ENCODE results near the gene ARFGAP3. TPM values are rescaled to one million over a fixed set of nuclear protein-coding genes. Genes with fewer than 3 reads are reported as not detected.

Gene ARFGAP3
- total RNA-seq, 1 experiment from 2014 or later, result 19.7 TPM

DNA sequence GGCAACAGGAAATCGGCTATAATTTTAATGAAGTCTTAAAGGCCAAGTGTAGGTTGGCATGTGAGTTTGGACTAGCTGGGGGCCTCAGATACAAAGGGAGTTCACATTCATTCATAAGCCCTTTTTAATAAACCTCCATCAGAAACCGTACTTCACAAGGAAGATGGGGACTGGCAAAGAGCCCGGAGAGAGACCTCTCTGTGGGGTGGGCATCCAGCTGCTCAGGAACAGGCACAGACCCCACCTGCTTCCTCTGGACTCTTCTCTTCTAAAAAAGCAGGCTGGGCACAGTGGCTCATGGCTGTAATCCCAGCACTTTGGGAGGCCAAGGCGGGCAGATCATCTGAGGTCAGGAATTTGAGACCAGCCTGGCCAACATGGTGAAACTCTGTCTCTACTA, 3.9 kb upstream of the ARFGAP3 start:
- no peak for DNase-seq
- Histone ChIP-seq H3K4me3 (ENCODE audit: insufficient read depth, low read depth, low read length) (no peak overlapping the region), H3K27me3 (ENCODE audit: control insufficient read depth, insufficient read depth, low read length) (peaks cover 7% of the 10 kb centered on the region), H3K36me3 (replicated peaks; ENCODE audit: control insufficient read depth, insufficient read depth, low read length) (no peaks in the 10 kb centered on the region)

DNA sequence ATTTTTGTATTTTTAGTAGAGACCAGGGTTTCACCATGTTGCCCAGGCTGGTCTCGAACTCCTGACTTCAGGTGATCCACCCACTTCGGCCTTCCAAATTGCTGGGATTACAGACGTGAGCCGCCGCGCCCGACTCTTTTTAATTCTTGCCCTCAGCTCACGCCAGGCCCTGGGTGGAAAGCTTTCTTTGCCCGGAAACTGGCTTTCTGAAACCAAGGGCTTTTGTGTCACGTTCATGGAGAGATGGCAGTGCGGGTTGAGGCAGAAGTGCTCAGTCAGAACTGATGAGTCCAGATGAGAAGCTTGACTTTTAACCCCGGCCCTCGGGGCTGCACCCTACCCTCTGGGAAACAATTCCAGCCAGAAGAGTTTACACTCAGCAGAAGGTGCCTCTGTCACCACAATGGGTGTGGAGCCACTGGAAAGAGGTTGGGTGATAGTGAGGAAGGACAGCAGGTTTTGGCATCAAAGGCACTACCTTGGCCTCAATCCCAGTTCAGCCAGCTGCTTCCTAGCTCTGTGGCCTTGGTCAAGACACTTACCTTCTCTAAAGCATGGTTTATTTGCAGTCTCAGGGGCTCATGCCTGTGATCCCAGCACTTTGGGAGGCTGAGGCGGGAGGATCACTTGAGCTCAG, 890 bp upstream of the ARFGAP3 start:
- Histone ChIP-seq H3K36me3 (replicated peaks; ENCODE audit: control insufficient read depth, insufficient read depth, low read length) (no peaks in the 10 kb centered on the region), H3K27me3 (ENCODE audit: control insufficient read depth, insufficient read depth, low read length) (peaks cover 7% of the 10 kb centered on the region), H3K4me3 (ENCODE audit: insufficient read depth, low read depth, low read length) (no peak overlapping the region; the same call in 1 of the 2 replicates)
- no peak for DNase-seq

DNA sequence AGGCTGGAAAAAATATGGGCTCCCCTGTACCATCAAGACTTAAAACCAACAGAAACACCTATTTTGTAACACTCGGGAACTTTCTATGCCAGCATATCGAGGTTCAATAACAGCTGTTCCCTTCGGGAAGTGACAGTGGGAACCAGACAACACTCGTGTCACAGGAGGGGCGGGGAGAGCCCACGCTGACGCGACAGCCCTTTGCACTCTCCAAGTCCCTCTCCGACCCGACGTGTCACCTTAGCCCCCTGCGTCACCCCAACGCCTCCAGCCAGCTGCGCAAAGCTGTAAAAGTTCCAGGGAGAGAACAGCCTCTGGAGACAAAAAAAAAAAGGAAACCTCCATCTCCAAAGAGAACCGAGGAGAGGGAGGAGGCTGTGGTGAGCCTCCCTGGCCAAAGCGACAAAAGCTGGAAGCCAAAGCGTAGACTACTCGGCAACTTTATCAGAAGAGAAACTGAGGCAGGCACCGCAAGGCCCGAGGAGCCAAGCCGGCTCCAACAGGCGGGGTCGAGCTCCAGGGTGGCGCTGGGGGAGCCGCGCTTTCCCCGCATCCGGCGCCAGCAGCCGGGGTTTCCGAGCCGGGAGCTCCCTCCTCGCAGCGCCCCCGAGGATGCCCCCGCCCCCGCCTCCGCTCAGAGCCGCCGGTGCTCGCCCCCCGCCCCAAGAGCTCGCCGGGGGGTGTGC, 751 bp downstream of the ARFGAP3 start:
- H3K27me3 ChIP-seq (ENCODE audit: control insufficient read depth, insufficient read depth, low read length), result peaks cover 7% of the 10 kb centered on the region
- DNase-seq, result no peak
- H3K36me3 ChIP-seq (replicated peaks; ENCODE audit: control insufficient read depth, insufficient read depth, low read length), result no peaks in the 10 kb centered on the region
- H3K4me3 ChIP-seq (ENCODE audit: insufficient read depth, low read depth, low read length), result peak overlapping the region; percentile 74

DNA sequence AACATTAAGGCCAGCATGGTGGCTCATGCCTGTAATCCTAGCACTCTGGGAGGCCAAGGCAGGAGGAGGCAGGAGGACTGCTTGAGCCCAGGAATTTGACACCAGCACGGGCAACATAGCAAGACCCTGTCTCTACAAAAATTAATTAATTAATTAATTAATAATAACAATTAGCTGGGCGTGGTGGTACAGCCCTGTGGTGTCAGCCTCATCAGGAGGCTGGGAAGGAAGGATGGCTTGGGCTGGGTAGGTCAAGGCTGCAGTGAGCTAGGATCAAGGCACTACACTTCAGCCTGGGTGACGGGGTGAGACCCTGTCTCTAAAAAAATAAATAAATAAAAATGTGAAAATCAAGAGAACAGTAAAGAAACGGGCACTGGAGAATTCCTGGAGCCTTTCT, 1.4 kb downstream of the ARFGAP3 start:
- Histone ChIP-seq H3K27me3 (ENCODE audit: control insufficient read depth, insufficient read depth, low read length) (peaks cover 7% of the 10 kb centered on the region), H3K4me3 (ENCODE audit: insufficient read depth, low read depth, low read length) (no peak overlapping the region; the same call in 1 of the 2 replicates), H3K36me3 (replicated peaks; ENCODE audit: control insufficient read depth, insufficient read depth, low read length) (no peaks in the 10 kb centered on the region)
- DNase-seq, result no peak

DNA sequence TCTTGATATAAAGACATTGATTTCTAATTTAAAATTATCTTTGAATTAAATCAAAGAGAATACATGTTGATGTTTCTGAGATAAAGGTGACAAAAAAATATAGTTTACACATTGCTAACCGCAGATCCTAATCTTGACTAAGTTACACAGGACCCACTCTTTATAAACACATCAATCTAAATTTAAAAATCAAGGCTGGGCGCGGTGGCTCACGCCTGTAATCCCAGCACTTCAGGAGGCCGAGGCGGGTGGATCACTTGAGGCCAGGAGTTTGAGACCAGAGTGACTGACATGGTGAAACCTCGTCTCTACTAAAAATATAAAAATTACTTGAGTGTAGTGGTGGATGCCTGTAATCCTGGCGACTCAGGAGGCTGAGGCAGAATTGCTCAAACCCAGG, 1.9 kb downstream of the ARFGAP3 start:
- peaks cover 7% of the 10 kb centered on the region for H3K27me3 ChIP-seq (ENCODE audit: control insufficient read depth, insufficient read depth, low read length)
- H3K36me3 ChIP-seq (replicated peaks; ENCODE audit: control insufficient read depth, insufficient read depth, low read length), result no peaks in the 10 kb centered on the region
- DNase-seq, result no peak
- no peak overlapping the region for H3K4me3 ChIP-seq (ENCODE audit: insufficient read depth, low read depth, low read length)

DNA sequence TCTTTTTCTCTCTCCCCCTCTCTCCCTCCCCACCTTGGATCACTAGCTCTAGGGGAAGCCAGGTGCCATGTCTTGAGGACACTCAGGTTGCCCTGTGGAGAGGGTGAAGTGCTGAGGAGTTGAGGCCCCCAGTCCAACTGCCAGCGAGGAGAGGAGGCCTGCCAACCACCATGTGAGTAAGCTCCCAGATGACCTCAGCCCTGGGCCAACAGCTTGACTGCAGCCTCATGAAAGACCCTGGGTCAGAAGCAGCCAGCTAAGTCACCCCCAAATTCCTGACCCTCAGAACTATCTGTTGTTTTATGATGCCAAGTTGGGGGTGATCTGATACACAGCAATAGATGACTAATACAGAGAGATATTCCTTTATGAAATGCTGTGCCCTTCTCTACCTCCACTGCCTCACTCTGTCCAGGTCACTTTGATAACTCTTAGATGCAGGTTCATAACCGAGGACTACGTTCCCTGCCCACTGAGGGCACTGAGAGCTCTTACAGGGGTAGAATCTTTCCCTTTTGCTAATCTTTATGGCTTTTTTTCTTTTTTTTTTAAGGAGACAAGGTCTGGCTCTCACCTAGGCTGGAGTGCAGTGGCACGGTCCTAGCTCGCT, 8.0 kb downstream of the ARFGAP3 start:
- no peak overlapping the region for H3K4me3 ChIP-seq (ENCODE audit: insufficient read depth, low read depth, low read length)
- DNase-seq, result no peak
- no peaks in the 10 kb centered on the region; the same call in 1 of the 2 replicates for H3K36me3 ChIP-seq (replicated peaks; ENCODE audit: control insufficient read depth, insufficient read depth, low read length)
- H3K27me3 ChIP-seq (ENCODE audit: control insufficient read depth, insufficient read depth, low read length), result no peaks in the 10 kb centered on the region

DNA sequence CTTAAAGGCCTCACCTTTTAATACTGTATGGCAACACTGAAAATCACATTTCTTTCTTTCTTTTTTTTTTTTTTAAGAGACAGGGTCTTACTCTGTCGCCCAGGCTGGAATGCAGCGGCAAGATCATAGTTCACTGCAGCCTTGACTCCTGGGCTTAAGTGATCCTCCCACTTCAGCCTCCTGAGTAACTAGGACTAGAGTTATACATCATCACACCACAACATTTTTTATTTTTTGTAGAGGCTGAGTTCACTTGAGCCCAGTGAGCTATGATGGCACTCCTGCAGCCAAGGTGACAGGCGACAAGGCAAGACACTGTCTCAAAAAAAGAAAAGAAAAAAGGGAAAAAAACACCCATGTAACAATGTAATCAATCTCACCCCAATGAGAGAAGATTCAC, 10.0 kb downstream of the ARFGAP3 start:
- no peak overlapping the region for H3K4me3 ChIP-seq (ENCODE audit: insufficient read depth, low read depth, low read length)
- H3K36me3 ChIP-seq (replicated peaks; ENCODE audit: control insufficient read depth, insufficient read depth, low read length), result no peaks in the 10 kb centered on the region; the same call in 1 of the 2 replicates
- DNase-seq, result no peak
- no peaks in the 10 kb centered on the region for H3K27me3 ChIP-seq (ENCODE audit: control insufficient read depth, insufficient read depth, low read length)

DNA sequence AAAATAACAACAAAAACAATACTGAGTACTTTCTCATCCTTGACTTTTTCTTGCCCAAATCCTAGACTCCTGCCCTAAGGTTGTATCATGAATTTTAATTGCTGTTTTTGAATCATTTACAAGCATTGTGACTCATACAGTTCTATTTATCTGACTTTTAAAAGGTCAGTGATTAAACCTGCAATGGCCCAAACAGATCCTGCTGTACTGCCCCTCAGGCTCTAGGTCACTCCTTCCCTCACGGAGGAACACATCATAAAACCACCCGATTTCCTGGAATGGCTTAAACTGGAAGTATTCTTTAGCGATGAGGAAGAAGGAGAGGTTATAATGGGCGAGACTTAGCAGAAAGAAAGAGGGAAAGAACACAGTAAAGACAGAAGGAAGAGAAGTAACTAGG, 12.3 kb downstream of the ARFGAP3 start:
- DNase-seq, result no peak
- Histone ChIP-seq H3K4me3 (ENCODE audit: insufficient read depth, low read depth, low read length) (no peak overlapping the region), H3K27me3 (ENCODE audit: control insufficient read depth, insufficient read depth, low read length) (no peaks in the 10 kb centered on the region), H3K36me3 (replicated peaks; ENCODE audit: control insufficient read depth, insufficient read depth, low read length) (no peaks in the 10 kb centered on the region; the same call in 1 of the 2 replicates)

DNA sequence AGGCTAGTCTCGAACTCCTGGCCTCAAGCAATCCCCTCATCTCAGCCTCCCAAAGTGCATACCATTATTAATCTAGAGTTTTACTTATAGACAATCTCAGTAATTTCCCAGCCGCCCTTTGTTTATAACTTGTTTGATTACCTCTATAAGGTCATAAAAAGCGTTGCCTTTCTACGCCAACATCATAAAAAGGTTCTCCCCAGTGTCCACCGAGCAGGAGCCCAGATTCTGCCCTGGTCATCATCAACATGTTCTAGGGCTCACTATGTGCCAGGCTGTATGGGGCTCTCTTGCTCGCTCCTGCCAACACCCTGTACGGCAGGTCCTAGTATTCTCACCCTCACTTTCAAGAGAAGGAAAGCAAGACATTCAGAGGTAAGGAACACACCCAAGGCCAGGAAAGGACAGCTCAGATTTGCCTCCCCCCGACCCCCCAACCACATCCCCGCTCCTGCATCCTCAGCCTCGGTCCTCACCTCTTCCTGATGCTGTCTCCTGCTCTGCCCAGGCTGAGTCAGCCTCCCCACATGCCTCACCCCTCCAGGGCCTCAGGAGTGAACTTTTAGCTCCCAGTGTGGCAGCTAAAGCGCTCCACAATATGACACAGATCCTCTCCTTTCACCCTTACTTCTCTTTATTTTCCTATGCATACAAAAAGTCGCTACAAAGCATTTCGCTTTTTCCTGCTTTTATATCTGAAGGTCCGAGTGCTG, 14.3 kb downstream of the ARFGAP3 start:
- Histone ChIP-seq H3K36me3 (replicated peaks; ENCODE audit: control insufficient read depth, insufficient read depth, low read length) (no peaks in the 10 kb centered on the region; the same call in 1 of the 2 replicates), H3K4me3 (ENCODE audit: insufficient read depth, low read depth, low read length) (no peak overlapping the region), H3K27me3 (ENCODE audit: control insufficient read depth, insufficient read depth, low read length) (no peaks in the 10 kb centered on the region)
- DNase-seq, result no peak

DNA sequence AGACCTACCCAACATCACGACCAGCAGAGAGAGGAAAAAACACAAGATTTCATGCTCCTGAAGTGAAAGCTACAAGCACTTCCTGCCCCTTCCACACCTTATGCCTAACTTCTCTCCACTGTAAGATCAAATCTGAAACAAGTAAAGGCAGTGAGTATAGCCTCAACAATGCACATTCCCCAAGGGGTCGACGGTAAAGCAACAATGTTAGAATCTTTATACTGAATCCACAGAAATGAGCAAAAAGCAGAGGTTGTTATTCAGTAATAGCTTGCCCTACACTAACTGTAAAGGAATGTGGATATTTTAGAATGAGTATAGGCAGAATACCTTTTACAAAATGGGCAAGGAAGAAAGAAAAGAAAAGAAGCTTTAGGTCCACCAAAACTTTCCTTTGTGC, 15.6 kb downstream of the ARFGAP3 start:
- no peak for DNase-seq
- H3K27me3 ChIP-seq (ENCODE audit: control insufficient read depth, insufficient read depth, low read length), result no peaks in the 10 kb centered on the region
- H3K36me3 ChIP-seq (replicated peaks; ENCODE audit: control insufficient read depth, insufficient read depth, low read length), result no peaks in the 10 kb centered on the region
- H3K4me3 ChIP-seq (ENCODE audit: insufficient read depth, low read depth, low read length), result no peak overlapping the region

DNA sequence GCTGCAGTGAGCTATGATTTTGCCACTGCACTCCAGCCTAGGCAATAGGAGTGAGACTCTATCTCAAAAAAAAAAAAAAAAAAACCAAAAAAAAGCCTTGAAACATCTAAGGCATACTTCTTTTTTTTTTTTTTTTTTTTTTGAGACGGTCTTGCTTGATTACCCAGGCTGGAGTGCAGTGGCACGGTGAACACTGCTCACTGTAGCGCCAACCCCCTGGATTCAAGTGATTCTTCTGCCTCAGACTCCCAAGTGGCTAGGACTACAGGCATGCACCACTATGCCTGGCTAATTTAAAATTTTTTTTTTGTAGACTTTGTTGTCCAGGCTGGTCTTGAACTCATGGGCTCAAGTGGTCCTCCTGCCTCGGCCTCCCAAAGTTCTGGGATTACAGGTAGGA, 19.5 kb downstream of the ARFGAP3 start:
- Histone ChIP-seq H3K36me3 (replicated peaks; ENCODE audit: control insufficient read depth, insufficient read depth, low read length) (peaks cover 3% of the 10 kb centered on the region), H3K27me3 (ENCODE audit: control insufficient read depth, insufficient read depth, low read length) (no peaks in the 10 kb centered on the region), H3K4me3 (ENCODE audit: insufficient read depth, low read depth, low read length) (no peak overlapping the region)
- no peak for DNase-seq

DNA sequence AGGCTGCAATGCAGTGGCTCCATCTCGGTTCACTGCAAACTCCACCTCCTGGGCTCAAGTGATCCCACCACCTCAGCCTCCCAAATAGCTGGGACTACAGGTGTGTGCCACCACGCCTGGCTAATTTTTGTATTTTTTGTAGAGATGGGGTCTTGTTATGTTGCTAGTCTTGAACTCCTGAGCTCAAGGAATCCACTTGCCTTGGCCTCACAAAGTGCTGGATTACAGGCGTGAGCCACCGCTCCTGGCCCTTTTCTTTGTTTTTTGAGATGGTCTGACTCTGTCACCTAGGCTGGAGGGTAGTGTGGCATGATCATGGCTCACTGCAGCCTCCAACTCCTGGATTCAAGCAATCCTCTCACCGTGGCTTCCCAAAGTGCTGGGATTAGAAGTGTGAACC, 21.0 kb downstream of the ARFGAP3 start:
- Histone ChIP-seq H3K4me3 (ENCODE audit: insufficient read depth, low read depth, low read length) (no peak overlapping the region), H3K27me3 (ENCODE audit: control insufficient read depth, insufficient read depth, low read length) (no peaks in the 10 kb centered on the region), H3K36me3 (replicated peaks; ENCODE audit: control insufficient read depth, insufficient read depth, low read length) (peaks cover 3% of the 10 kb centered on the region)
- DNase-seq, result no peak

DNA sequence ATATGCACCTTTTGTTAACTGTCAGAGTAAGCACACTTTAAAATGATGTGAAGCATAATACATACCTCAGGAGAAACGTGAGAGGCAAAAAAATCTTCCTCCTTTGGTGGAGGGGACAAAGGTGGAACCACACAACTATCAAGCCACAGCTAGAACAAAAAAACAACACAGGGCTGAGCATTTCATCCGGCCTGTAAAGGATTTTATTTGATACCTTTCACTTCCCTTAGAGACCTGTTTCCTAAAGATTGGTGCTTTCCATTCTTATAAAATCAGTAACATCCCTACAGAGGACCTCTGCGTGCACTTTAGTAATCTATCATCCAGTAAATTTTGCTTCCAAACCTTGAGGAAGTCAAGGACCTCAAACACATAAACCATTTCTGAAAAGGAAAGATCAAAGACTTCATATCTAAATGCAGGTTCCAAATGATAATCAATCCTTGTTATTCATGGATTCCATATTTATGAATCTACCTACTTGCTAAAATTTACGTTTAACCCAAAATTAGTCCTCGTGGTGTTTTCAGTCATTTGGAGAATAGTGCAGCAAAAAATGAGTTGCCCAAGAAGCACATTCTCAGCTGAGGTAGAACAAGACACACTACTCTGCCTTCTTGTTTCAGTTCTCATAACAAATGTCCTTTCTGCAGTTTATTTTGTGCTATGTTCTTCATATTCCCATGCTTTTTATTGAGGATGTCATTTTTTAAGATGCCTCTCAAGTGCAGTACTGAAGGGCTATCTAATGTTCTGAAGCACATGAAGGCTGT, 22.7 kb downstream of the ARFGAP3 start:
- no peak for DNase-seq
- Histone ChIP-seq H3K27me3 (ENCODE audit: control insufficient read depth, insufficient read depth, low read length) (no peaks in the 10 kb centered on the region), H3K4me3 (ENCODE audit: insufficient read depth, low read depth, low read length) (no peak overlapping the region), H3K36me3 (replicated peaks; ENCODE audit: control insufficient read depth, insufficient read depth, low read length) (peaks cover 4% of the 10 kb centered on the region)

DNA sequence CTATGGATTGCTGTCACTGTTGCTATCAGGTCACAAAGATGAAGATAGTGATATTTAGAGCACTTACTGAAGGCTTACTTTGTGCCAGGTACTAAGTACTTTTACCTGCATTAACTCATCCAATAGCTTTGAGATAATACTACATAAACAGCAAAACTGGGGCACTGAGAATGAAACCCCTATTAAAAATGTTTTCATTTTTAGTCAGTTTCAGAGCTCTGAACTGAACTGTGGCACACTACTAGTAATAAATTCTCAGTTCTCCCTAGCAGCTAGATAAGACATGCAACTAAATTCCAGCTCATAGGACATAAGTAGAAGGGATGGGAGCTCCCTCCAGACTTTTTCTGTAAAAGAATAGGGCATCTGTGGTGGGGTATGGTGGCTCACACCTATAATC, 24.0 kb downstream of the ARFGAP3 start:
- no peak for DNase-seq
- Histone ChIP-seq H3K4me3 (ENCODE audit: insufficient read depth, low read depth, low read length) (no peak overlapping the region), H3K36me3 (replicated peaks; ENCODE audit: control insufficient read depth, insufficient read depth, low read length) (peaks cover 4% of the 10 kb centered on the region), H3K27me3 (ENCODE audit: control insufficient read depth, insufficient read depth, low read length) (no peaks in the 10 kb centered on the region)

Measured in H7 (cell line).